Lung (tissue), 12 donors: Measurements from ENCODE around the gene TTC7B. TPM values are rescaled to one million over a fixed set of nuclear protein-coding genes. Genes with fewer than 3 reads are reported as not detected.

Source experiments
- ATAC-seq: fragments of 200-7000 bp; cut with Tn5 transposase; one replicate; pipeline ENCODE4 v1.9.1; 2020; ENCODE audit warnings: moderate number of reproducible peaks; ENCODE audit not compliant: insufficient read depth, low FRiP score
- DNase-seq, 3 donors: peaks; one replicate each; pipeline ENCODE4 v3.0.0-alpha.2; 2013 to 2017
- H3K27ac ChIP-seq, 2 donors: one replicate each; pipeline ENCODE4 v1.5.1; 2013; ENCODE audit warnings: mild to moderate bottlenecking in 2 of 2, moderate library complexity in 2 of 2, control low read depth in 1 of 2, inconsistent platforms in 1 of 2, low read depth in 1 of 2, low read length in 1 of 2
- H3K27me3 ChIP-seq, 3 donors: one replicate each; pipeline ENCODE4 v1.5.1; 2013; ENCODE audit warnings: low read length in 2 of 3; ENCODE audit not compliant: control insufficient read depth in 3 of 3, insufficient read depth in 3 of 3
- H3K36me3 ChIP-seq, 4 donors: one replicate each; pipeline ENCODE4 v1.5.1; 2013; ENCODE audit warnings: low read length in 4 of 4, mild to moderate bottlenecking in 1 of 4, moderate library complexity in 1 of 4; ENCODE audit not compliant: control insufficient read depth in 4 of 4, insufficient read depth in 4 of 4
- H3K4me1 ChIP-seq, 5 donors: one replicate each; pipeline ENCODE4 v1.5.1; 2013; ENCODE audit warnings: low read length in 5 of 5, mild to moderate bottlenecking in 2 of 5, moderate library complexity in 1 of 5; ENCODE audit not compliant: control insufficient read depth in 5 of 5, insufficient read depth in 5 of 5
- H3K4me3 ChIP-seq: one replicate; pipeline ENCODE4 v1.5.1; 2013; ENCODE audit warnings: mild to moderate bottlenecking, control low read depth, moderate library complexity
- H3K9ac ChIP-seq, 2 donors: one replicate each; pipeline ENCODE4 v1.5.1; 2013; ENCODE audit warnings: low read length in 2 of 2, control low read depth in 1 of 2; ENCODE audit not compliant: insufficient read depth in 1 of 2
- H3K9me3 ChIP-seq, 4 donors: one replicate each; pipeline ENCODE4 v1.5.1; 2013; ENCODE audit warnings: low read length in 3 of 4, mild to moderate bottlenecking in 1 of 4, moderate library complexity in 1 of 4; ENCODE audit not compliant: control insufficient read depth in 4 of 4, insufficient read depth in 3 of 4
- CTCF ChIP-seq: IDR thresholded peaks from 2 replicates; pipeline ENCODE4 v1.5.1; 2012; ENCODE audit warnings: mild to moderate bottlenecking; ENCODE audit errors: control extremely low read depth, extremely low read depth
- WGBS, 2 donors: extraction: QIAGEN DNeasy Blood & Tissue Kit; methylation state at CpG; one replicate each; pipeline ENCODE4 v1.1.7; 2013; 5-methylcytosine and 5-hydroxymethylcytosine counted together
- polyA plus RNA-seq, 2 donors: library from polyadenylated mRNA; stranded (reverse); fragments of 200-250 nt; gene quantifications; one replicate each; pipeline ENCODE4 v1.2.1, GENCODE V29; 2013
- total RNA-seq, 2 donors: library from RNA; depleted of rRNA in 1 of 2; stranded (reverse); fragments of >200 nt in 1 of 2; gene quantifications; one replicate each; pipeline ENCODE4 v1.2.1, GENCODE V29; 2014 to 2021
- donor health status: control.
- donor health status: control.
- donor health status: Bipolar disorder and iron deficiency.
- donor health status: healthy.
- donor health status: DM: yes; HTN: yes; CAD: no.

TTC7B gene
- total and polyA plus RNA-seq, 4 donors, result 11.0 to 39.6 (median 23.0) TPM

GRCh38 chr14:90587918-90588317 lies 228.3 kb downstream of the TTC7B start:
- 89 to 95% methylated on average over 10 of the region's 10 CpGs for WGBS, 2 donors
- Histone ChIP-seq H3K27me3 (no peaks in the 10 kb centered on the region), H3K27ac (no peak overlapping the region), H3K4me1 (peaks cover 0 to 34% (median 10%) of the 10 kb centered on the region in 5 donors), H3K36me3 (peaks cover 2 to 5% (median 3%) of the 10 kb centered on the region in 4 donors), H3K9me3 (no peaks in the 10 kb centered on the region), H3K9ac (no peak overlapping the region), H3K4me3 (no peak overlapping the region)
- TF ChIP-seq CTCF, result no peak
- ATAC-seq (no peak), DNase-seq (no peak)

- no peak for TF ChIP-seq CTCF
- Histone ChIP-seq H3K9me3 (no peaks in the 10 kb centered on the region), H3K4me1 (peaks cover 0 to 34% (median 10%) of the 10 kb centered on the region in 5 donors), H3K4me3 (no peak overlapping the region), H3K27ac (no peak overlapping the region), H3K36me3 (peaks cover 2 to 5% (median 3%) of the 10 kb centered on the region in 4 donors), H3K9ac (no peak overlapping the region), H3K27me3 (no peaks in the 10 kb centered on the region)
- WGBS, 2 donors, result 91 to 97% methylated on average over 6 of the region's 6 CpGs
- DNase-seq, result no peak
- no peak for ATAC-seq
These were observed 228.8 kb downstream of the TTC7B start for GRCh38 chr14:90587252-90587910.

- no peak overlapping the region for H3K4me3 ChIP-seq
- no peaks in the 10 kb centered on the region for H3K27me3 ChIP-seq
- DNase-seq (peak; percentile 67 to 77 (median 70)), ATAC-seq (no peak)
- no peak for TF ChIP-seq CTCF
- H3K27ac ChIP-seq, result no peak overlapping the region
- peaks cover 0 to 7% (median 2%) of the 10 kb centered on the region in 4 donors for H3K36me3 ChIP-seq
- H3K9me3 ChIP-seq, result no peaks in the 10 kb centered on the region
- H3K9ac ChIP-seq, result peak overlapping the region in 1 of 2 donors; percentile 11
- 78 to 82% methylated on average over 8 of the region's 8 CpGs for WGBS, 2 donors
- peaks cover 0 to 34% (median 13%) of the 10 kb centered on the region in 5 donors for H3K4me1 ChIP-seq
These were observed 231.1 kb downstream of the TTC7B start for GRCh38 chr14:90585106-90585505.
